ENCODE measurements around the gene SCCPDH.

Gene SCCPDH, protein sequence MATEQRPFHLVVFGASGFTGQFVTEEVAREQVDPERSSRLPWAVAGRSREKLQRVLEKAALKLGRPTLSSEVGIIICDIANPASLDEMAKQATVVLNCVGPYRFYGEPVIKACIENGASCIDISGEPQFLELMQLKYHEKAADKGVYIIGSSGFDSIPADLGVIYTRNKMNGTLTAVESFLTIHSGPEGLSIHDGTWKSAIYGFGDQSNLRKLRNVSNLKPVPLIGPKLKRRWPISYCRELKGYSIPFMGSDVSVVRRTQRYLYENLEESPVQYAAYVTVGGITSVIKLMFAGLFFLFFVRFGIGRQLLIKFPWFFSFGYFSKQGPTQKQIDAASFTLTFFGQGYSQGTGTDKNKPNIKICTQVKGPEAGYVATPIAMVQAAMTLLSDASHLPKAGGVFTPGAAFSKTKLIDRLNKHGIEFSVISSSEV

DNA sequence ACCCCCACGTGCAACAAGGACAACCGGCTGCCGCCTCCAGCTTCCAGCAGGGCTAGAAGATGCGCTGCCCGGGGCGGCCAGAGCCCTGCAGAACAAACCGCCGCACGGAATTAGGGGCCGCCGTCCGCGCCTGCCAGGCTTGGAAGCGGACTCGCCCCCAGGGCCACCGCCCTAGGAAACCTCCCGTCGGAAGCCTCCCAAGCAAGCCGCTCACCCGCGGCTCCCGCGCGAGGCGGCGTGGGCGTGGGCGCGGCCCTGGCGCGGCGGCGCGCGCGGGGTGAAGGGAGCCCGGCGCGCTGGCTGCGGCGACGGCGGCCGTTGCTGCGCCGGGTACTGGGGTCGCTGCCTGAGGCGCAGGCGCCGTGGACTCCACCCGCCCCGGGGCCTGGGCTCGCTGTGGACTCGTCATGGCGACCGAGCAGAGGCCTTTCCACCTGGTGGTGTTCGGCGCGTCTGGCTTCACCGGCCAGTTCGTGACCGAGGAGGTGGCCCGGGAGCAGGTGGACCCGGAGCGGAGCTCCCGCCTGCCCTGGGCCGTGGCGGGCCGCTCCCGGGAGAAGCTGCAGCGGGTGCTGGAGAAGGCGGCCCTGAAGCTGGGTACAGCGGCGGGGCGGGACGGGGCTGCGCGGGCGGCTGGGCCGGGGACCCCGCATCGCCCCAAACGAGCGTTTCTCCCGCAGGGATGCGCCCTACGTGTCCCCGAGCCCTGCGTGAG, at the start of gene SCCPDH:
SCCPDH (plus strand) TSS at position 394 of the 715 bp plus-strand sequence; CDS start at position 408, 14 bp downstream.
- H3K27ac ChIP-seq, result peak within 1 kb of the TSS; percentile 66
- TF ChIP-seq ZFX (IDR thresholded peaks at IDR 0.05), result peak; percentile 88
- TF ChIP-seq, protein P1, sequence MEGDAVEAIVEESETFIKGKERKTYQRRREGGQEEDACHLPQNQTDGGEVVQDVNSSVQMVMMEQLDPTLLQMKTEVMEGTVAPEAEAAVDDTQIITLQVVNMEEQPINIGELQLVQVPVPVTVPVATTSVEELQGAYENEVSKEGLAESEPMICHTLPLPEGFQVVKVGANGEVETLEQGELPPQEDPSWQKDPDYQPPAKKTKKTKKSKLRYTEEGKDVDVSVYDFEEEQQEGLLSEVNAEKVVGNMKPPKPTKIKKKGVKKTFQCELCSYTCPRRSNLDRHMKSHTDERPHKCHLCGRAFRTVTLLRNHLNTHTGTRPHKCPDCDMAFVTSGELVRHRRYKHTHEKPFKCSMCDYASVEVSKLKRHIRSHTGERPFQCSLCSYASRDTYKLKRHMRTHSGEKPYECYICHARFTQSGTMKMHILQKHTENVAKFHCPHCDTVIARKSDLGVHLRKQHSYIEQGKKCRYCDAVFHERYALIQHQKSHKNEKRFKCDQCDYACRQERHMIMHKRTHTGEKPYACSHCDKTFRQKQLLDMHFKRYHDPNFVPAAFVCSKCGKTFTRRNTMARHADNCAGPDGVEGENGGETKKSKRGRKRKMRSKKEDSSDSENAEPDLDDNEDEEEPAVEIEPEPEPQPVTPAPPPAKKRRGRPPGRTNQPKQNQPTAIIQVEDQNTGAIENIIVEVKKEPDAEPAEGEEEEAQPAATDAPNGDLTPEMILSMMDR (conservative IDR thresholded peaks at IDR 0.05), result no peak

DNA sequence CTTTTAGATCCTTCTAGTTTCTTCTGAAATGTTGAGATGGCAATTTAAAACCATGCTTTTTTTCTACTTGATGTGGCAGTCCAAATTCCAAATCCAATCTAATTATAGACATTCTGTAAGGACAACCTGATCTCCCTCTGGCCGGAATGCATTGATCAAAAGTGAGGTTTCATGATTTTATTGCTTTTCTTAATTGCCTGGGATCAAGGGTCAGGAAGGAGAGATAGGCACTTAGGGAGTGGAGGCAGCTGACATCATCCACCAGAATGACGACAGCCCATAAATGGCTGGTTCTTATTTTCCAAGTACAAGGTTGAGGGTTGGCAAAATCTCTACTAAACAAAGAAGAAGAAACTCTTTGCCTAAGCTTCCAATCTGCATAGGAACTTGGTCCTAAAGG, 46.4 kb upstream of the SCCPDH start:
- TF ChIP-seq, protein P1 (conservative IDR thresholded peaks at IDR 0.05), result no peak
- no peak for TF ChIP-seq ZFX (IDR thresholded peaks at IDR 0.05)
- H3K27ac ChIP-seq, result no peak overlapping the region

DNA sequence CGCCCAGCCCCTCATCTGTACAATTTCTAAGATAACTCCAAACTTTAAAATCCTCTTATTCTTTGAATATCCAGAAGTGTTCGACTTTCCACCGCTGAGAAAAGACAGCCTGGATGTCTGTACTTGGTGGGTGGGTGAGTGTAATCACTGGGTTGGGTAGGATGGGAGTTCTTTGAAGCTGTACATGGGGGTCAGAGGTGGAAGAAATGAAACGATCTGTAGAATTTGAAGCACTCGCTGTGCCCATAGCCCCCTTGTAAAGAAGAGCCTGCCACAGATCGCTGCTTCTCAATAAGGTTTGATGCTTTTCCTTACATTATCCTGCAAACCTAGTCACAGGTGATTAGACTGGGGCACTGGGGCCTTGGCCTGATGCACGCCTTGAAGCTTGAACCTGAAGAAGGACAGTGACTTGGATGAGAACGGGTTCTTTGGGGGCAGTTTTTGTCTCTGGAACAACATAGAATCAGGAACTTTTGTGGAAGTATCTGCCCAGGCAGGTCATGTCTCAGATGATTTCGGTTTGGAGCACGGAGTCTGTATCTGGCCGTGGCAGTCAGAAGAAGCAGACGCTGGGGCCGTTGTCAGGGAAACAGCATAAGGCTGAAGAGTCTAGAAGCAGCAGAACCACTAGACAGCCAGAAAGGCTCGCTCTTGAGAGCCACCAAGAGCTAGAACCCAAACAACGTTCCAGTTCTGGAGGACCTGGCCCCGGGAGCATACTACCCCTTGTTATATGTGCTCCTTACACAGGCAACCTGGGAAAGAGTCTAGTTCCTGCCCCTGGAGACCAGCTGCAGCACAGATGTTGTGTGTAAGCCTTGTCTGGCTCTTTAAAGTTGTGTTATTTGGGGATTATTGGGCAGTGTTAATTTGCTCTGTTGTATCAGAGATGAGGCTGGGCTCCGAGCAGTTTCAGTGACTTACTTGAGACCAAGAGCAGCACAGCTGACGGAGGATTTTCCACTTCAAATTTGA, 45.1 kb upstream of the SCCPDH start:
- H3K27ac ChIP-seq, result no peak overlapping the region

DNA sequence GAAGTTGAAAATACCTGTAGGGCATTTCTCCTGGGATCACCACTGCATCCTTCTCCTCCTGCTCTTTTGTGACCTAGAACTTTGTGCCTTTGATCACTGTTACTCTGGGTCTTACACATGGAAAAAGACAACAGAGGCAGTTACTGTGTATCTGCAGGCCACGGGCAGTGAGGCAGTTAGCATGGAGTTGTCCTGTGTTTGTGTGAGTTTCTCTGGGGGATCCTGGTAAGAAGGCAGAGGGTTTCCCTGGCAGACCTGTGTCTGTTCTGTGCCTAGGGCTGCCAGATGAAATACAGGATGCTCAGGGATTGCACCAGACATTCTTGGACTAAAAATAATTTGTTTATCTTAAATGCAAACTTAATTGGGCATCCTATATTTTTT, 44.4 kb upstream of the SCCPDH start:
- TF ChIP-seq, protein P1 (conservative IDR thresholded peaks at IDR 0.05), result no peak
- H3K27ac ChIP-seq, result no peak overlapping the region

More for the DNA sequence above, 45.1 kb upstream of the SCCPDH start:
- no peak for TF ChIP-seq ZFX (IDR thresholded peaks at IDR 0.05)
- TF ChIP-seq, protein P1 (conservative IDR thresholded peaks at IDR 0.05), result no peak

DNA sequence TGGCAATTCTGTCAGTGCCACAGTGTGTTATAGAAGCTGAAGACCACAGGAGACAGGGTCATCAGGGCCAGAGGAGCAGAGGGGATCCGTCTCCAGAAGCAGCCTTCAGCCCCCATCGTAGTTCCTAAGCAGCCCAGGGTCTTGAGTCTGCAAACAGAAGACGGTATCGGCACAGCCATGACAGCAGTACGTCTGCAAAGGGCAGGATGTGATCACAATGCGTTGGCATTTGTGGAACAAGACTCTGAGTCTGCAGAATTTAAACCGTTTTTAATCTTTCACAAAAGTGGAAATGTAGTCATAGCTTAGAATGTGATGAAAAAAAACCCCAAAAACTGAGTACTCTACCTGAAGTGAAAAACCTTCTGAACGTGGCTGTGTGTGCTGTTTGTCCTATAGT, 44.0 kb upstream of the SCCPDH start:
- no peak for TF ChIP-seq ZFX (IDR thresholded peaks at IDR 0.05)
- TF ChIP-seq, protein P1 (conservative IDR thresholded peaks at IDR 0.05), result no peak
- no peak overlapping the region for H3K27ac ChIP-seq

DNA sequence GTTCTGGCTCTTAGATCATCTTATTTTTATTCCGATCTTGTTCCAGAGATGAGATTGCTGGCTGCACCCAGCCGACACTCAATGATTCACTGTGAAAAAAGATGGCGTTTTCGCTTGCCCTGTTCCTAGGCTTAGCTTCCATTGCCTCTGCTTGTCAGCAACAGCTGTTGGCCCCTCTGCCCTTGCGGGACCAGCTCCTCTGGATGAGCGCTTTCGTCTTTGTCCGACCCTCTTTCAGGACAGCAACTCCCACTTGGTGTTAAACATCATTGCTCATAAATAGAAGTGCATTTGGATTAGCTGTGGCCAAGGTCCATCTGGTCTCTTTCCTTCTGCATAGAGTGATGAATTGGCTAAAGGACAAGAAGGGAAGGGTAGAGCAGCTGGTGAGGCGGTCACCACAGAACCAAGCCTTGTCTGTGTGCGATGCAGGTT, 43.5 kb upstream of the SCCPDH start:
- TF ChIP-seq, protein P1 (conservative IDR thresholded peaks at IDR 0.05), result no peak
- no peak for TF ChIP-seq ZFX (IDR thresholded peaks at IDR 0.05)
- H3K27ac ChIP-seq, result no peak overlapping the region
